NT2/D1 (cell line): ENCODE results near the gene SOX30.

ENCODE experiments used
- SUZ12 ChIP-seq: IDR thresholded peaks from 2 replicates; pipeline ENCODE4 v1.6.1; 2011; ENCODE audit not compliant: insufficient read length, insufficient read depth; ENCODE audit errors: extremely low read depth
- YY1 ChIP-seq: IDR thresholded peaks from 2 replicates; pipeline ENCODE4 v1.6.1; 2011; ENCODE audit not compliant: insufficient read length, insufficient read depth

- no peak for TF ChIP-seq YY1
- no peak for TF ChIP-seq SUZ12
Observed at GRCh38 chr5:157613385-157614245, 38.6 kb downstream of the SOX30 start.
